Karpas-422 (cell line): ENCODE results near the gene SLC9C1. TPM values are rescaled to one million over a fixed set of nuclear protein-coding genes. Genes with fewer than 3 reads are reported as not detected.
A peak's percentile ranks its signal among the peaks of the same experiment; 100 is the strongest.

Experiments used
- DNase-seq: peaks from one replicate; pipeline ENCODE4 v3.0.0-alpha.2; 2015
- H2AFZ ChIP-seq: fragments of 200-600 bp; sonication (generic); 2 replicates; pipeline ENCODE4 v1.6.1; 2014; ENCODE audit warnings: antibody characterized with exemption, low read length, mixed read lengths
- H3K27ac ChIP-seq: fragments of 200-600 bp; sonication (generic); 2 replicates; pipeline ENCODE4 v1.5.1; 2014; ENCODE audit warnings: mild to moderate bottlenecking, low read length, moderate library complexity
- H3K27me3 ChIP-seq: fragments of 200-600 bp; sonication (generic); 2 replicates; pipeline ENCODE4 v1.6.1; 2014; ENCODE audit warnings: low read length, mixed read lengths
- H3K36me3 ChIP-seq: fragments of 200-600 bp; sonication (generic); 2 replicates; pipeline ENCODE4 v1.6.1; 2014; ENCODE audit warnings: low read length, mixed read lengths; ENCODE audit not compliant: insufficient read depth
- H3K4me1 ChIP-seq: fragments of 200-600 bp; sonication (generic); 2 replicates; pipeline ENCODE4 v1.6.1; 2014; ENCODE audit warnings: mild to moderate bottlenecking, low read length, mixed read lengths
- H3K4me2 ChIP-seq: fragments of 200-600 bp; sonication (generic); 2 replicates; pipeline ENCODE4 v1.6.1; 2014; ENCODE audit warnings: low read length, low read depth, mild to moderate bottlenecking; ENCODE audit not compliant: poor library complexity, severe bottlenecking
- H3K4me3 ChIP-seq: fragments of 200-600 bp; sonication (generic); 2 replicates; pipeline ENCODE4 v1.5.1; 2014; ENCODE audit warnings: mild to moderate bottlenecking, antibody characterized with exemption, low read length, mixed read lengths
- H3K79me2 ChIP-seq: fragments of 200-600 bp; sonication (generic); 2 replicates; pipeline ENCODE4 v1.6.1; 2014; ENCODE audit warnings: mild to moderate bottlenecking, low read length, mixed read lengths
- H3K9ac ChIP-seq: fragments of 200-600 bp; sonication (generic); 2 replicates; pipeline ENCODE4 v1.6.0; 2014; ENCODE audit warnings: low read length
- H3K9me2 ChIP-seq: fragments of 200-600 bp; sonication (generic), shearing (Covaris generic); replicated peaks from 2 replicates; pipeline ENCODE4 v1.6.0; 2014; ENCODE audit warnings: mild to moderate bottlenecking, low read length, moderate library complexity; ENCODE audit not compliant: insufficient read depth
- H3K9me3 ChIP-seq: fragments of 300-700, 200-600 bp; sonication (generic); 2 replicates; pipeline ENCODE4 v1.6.1; 2014; ENCODE audit warnings: low read length, mixed read lengths
- H4K20me1 ChIP-seq: fragments of 200-600 bp; sonication (generic); 2 replicates; pipeline ENCODE4 v1.6.1; 2014; ENCODE audit warnings: mild to moderate bottlenecking, antibody characterized with exemption, low read length, low read depth; ENCODE audit not compliant: insufficient read depth
- total RNA-seq: library from RNA; depleted of rRNA; stranded (reverse); fragments of >200 nt; shearing (Covaris generic); gene quantifications from 2 replicates; pipeline ENCODE4 v1.2.3, GENCODE V29; 2014; ENCODE audit warnings: low replicate concordance; rRNA removed

Gene SLC9C1
- total RNA-seq: 1.1 TPM in 1 of 2 replicates, not detected in the other

DNA sequence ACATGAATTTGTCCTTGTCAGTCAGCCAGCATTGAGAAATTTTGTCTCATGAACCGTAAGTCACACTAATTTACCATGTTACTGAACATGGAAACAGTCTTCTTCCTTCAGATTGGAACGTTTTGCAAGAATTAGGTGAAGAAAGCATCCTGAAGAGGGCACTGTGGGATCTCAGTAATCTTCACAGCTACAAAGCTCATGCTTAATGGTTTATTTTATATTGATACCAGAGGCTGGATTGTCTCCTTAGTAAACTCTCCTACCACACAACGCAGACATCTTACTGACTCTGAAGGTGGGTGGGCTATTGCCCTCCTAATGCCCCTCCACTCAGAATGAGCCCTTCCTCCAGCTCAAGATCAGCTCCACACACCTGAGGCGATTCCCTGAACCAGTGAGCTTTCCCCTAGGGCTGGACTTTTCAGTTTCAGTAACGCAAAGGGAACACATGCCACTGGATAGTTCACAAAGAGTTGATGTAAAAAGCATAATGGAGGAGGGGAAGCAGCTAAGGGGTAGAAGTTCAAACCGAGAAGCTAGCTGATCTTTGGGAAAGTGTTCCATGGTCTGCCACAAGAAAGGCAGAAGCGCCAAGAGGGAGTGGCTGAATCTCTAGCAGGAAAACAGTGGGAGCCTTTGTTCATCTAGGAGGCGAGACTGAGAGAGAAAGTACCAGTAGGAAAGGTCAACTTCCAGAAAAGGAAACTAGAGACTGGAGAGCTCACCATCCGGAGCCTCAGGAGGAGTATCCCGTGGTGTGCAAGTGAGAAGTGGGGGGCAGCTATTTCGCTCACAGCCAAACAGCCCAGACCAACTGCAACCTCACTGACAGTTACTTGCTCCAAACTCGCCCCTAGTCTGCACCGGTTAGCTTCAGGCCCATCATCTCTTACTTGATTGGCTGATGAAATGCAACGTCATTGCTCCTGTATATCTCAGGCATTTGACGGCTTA, at the start of gene SLC9C1:
TSS of gene SLC9C1 (minus strand) at position 849 of the 954 bp plus-strand sequence. CDS start 7,425 bp downstream, outside the sequence.
- Histone ChIP-seq H2AFZ (peak within 1 kb of the TSS; percentile 82), H3K9me2 (no peaks in the 10 kb centered on the region), H3K27ac (peak within 1 kb of the TSS; percentile 43), H3K4me1 (peaks cover 40% of the 10 kb centered on the region), H3K79me2 (no peaks in the 10 kb centered on the region), H3K27me3 (no peaks in the 10 kb centered on the region), H3K4me3 (peak within 1 kb of the TSS; percentile 68), H4K20me1 (no peaks in the 10 kb centered on the region), H3K9ac (peak within 1 kb of the TSS; percentile 61), H3K9me3 (no peaks in the 10 kb centered on the region), H3K36me3 (no peaks in the 10 kb centered on the region), H3K4me2 (peak within 1 kb of the TSS; percentile 76)
- peak; percentile 82 for DNase-seq

DNA sequence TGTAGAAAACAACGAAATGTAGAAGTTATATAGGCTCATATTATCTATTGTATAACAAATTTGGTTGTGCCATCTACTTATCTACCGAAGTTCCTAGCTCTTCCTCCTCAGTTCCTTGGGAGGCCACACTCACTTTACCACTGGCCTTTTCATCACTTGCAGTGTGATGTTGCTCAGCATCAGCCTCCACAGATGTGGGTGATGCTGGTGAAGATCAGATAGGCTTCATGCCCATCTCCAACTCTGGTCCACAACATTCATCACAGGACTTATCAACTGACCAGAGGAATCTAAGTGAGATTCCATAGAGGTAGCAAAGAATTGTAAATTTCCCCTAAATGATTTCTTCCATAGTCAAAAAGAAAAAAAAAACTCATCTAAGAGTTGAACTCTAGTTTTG, 47.4 kb upstream of the SLC9C1 start:
- no peaks in the 10 kb centered on the region for H3K79me2 ChIP-seq
- H3K36me3 ChIP-seq: no peaks in the 10 kb centered on the region
- no peaks in the 10 kb centered on the region for H3K9me2 ChIP-seq
- no peak overlapping the region for H3K27ac ChIP-seq
- no peak overlapping the region for H3K4me2 ChIP-seq
- H2AFZ ChIP-seq: no peak overlapping the region
- no peaks in the 10 kb centered on the region for H3K4me1 ChIP-seq
- no peak for DNase-seq
- H3K27me3 ChIP-seq: no peaks in the 10 kb centered on the region
- H3K4me3 ChIP-seq: no peak overlapping the region
- H3K9ac ChIP-seq: no peak overlapping the region
- no peaks in the 10 kb centered on the region for H3K9me3 ChIP-seq
- H4K20me1 ChIP-seq: no peaks in the 10 kb centered on the region

DNA sequence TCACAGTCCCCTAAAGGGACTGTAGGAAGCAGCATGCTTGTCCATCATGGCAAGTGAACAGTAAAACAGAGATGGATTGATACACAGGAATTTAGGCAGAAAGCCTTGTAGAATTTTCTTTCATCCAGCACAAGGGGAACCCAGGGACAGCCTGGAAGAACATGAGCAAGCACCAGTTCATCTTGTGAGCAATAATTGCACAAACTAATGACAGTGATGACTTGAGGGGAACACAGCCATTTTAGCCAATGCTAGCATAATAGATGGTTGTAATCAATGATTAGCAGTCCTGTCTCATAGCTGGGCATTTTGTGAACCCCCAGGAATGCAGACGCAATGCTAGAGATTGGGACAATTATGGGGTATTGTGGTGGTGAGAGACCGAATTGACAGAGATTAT, 45.6 kb upstream of the SLC9C1 start:
- Histone ChIP-seq H3K27me3 (no peaks in the 10 kb centered on the region), H3K9me2 (no peaks in the 10 kb centered on the region), H3K79me2 (no peaks in the 10 kb centered on the region), H3K4me1 (no peaks in the 10 kb centered on the region), H3K9me3 (no peaks in the 10 kb centered on the region), H3K27ac (no peak overlapping the region), H3K9ac (no peak overlapping the region), H2AFZ (no peak overlapping the region), H3K4me2 (no peak overlapping the region), H3K4me3 (no peak overlapping the region), H3K36me3 (no peaks in the 10 kb centered on the region), H4K20me1 (no peaks in the 10 kb centered on the region)
- DNase-seq: no peak

DNA sequence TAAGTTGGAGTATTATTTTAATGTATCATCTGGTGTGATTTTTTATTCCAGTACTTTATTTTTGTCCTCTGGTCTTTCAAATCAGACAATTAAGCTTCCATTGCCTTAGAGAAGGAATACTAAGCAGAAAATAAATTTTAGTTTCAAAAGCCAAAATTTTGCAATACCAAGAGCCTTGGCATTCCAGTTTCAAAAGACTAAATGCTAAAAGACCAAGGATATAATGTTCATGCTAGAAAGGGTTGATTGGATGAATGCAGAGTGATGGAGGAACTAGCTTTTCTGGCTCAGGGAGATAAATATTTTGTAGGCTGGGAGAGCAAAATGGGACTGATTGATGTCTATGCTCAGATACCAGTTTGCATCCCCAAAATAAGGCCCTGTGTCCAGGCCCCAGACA, 45.1 kb upstream of the SLC9C1 start:
- no peak overlapping the region for H3K9ac ChIP-seq
- DNase-seq: no peak

DNA sequence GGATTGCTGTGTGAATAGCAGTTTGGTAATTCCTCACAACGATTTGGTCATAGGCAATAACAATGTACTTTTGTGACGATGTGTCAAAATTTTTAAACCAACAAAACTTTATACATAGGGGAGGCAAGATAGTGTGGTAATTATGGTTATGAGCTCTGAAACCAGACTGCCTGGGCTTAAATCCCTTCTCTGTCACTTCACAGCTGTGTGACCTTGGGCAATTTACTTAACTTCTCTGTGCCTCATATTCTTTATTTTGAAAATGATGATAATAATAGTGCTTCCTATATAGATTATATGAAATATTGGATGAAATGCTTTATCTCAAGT, 44.7 kb upstream of the SLC9C1 start:
- Histone ChIP-seq H3K9me3 (no peaks in the 10 kb centered on the region), H3K36me3 (no peaks in the 10 kb centered on the region), H3K4me2 (no peak overlapping the region), H3K27ac (no peak overlapping the region), H3K4me1 (no peaks in the 10 kb centered on the region), H3K79me2 (no peaks in the 10 kb centered on the region), H3K9ac (no peak overlapping the region), H2AFZ (no peak overlapping the region), H4K20me1 (no peaks in the 10 kb centered on the region), H3K4me3 (no peak overlapping the region), H3K9me2 (no peaks in the 10 kb centered on the region), H3K27me3 (no peaks in the 10 kb centered on the region)
- DNase-seq: no peak

More for the DNA sequence above, 45.1 kb upstream of the SLC9C1 start:
- Histone ChIP-seq H3K79me2 (no peaks in the 10 kb centered on the region), H3K4me2 (no peak overlapping the region), H3K4me1 (no peaks in the 10 kb centered on the region), H3K27ac (no peak overlapping the region), H3K4me3 (no peak overlapping the region), H3K9me3 (no peaks in the 10 kb centered on the region), H2AFZ (no peak overlapping the region), H3K9me2 (no peaks in the 10 kb centered on the region), H3K27me3 (no peaks in the 10 kb centered on the region), H4K20me1 (no peaks in the 10 kb centered on the region), H3K36me3 (no peaks in the 10 kb centered on the region)

DNA sequence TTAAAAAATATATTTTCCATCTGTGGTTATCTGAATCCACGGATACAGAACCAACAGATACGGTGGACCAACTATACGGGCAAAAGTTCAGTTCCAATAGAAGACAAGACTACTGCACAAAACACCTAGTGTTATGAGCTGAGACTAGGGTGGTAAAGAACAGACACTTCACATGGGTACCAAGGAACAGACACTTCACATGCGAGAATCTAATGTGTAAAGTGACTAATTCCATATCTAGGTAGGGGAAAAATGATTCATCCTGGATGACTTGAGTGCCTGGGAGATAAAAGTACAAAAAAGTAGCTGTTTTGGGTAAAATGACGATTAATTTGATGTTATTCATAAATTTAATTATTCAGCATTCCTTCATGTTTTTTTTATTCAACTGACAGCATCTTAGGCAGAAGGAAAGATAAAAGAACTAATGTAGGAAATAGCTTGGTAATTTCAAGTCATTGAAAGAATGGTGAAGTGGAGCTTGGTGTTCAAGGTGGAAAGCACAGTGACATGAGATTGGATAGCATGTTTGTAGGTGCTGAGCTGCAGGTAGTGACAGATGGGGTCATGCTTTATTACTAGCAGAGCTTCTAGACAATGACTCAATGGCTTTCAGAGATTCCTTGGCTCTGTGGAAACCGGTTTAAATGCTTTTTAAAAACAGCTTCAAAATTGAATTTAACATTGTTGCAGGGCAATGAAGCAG, 44.2 kb upstream of the SLC9C1 start:
- H3K27ac ChIP-seq: no peak overlapping the region

DNA sequence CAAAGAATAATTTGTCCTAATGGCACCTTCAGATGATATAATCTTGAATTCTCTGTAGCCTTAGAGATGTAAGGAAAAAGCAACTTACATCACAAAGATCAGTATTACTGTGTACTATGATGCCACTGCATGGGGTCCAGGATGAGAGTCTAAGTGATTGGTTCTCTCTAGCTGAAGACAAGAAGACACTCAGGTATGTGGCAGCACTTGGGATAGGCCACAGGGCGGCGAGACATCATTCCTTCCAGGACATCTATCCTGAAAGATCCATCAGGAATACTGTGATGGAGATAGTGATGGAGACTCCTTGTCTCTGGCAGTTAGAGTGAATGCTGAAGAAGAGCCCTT, 41.4 kb upstream of the SLC9C1 start:
- Histone ChIP-seq H3K36me3 (no peaks in the 10 kb centered on the region), H4K20me1 (no peaks in the 10 kb centered on the region), H3K79me2 (no peaks in the 10 kb centered on the region), H3K9me2 (no peaks in the 10 kb centered on the region), H3K27me3 (no peaks in the 10 kb centered on the region), H3K4me3 (no peak overlapping the region), H3K4me1 (no peaks in the 10 kb centered on the region), H3K9me3 (no peaks in the 10 kb centered on the region), H3K9ac (no peak overlapping the region), H2AFZ (no peak overlapping the region), H3K4me2 (no peak overlapping the region), H3K27ac (no peak overlapping the region)
- no peak for DNase-seq

More for the DNA sequence above, 44.2 kb upstream of the SLC9C1 start:
- DNase-seq: no peak
- Histone ChIP-seq H3K9me2 (no peaks in the 10 kb centered on the region), H3K4me2 (no peak overlapping the region), H3K36me3 (no peaks in the 10 kb centered on the region), H3K9me3 (no peaks in the 10 kb centered on the region), H3K9ac (no peak overlapping the region), H3K4me3 (no peak overlapping the region), H4K20me1 (no peaks in the 10 kb centered on the region), H3K4me1 (no peaks in the 10 kb centered on the region), H3K27me3 (no peaks in the 10 kb centered on the region), H2AFZ (no peak overlapping the region), H3K79me2 (no peaks in the 10 kb centered on the region)

DNA sequence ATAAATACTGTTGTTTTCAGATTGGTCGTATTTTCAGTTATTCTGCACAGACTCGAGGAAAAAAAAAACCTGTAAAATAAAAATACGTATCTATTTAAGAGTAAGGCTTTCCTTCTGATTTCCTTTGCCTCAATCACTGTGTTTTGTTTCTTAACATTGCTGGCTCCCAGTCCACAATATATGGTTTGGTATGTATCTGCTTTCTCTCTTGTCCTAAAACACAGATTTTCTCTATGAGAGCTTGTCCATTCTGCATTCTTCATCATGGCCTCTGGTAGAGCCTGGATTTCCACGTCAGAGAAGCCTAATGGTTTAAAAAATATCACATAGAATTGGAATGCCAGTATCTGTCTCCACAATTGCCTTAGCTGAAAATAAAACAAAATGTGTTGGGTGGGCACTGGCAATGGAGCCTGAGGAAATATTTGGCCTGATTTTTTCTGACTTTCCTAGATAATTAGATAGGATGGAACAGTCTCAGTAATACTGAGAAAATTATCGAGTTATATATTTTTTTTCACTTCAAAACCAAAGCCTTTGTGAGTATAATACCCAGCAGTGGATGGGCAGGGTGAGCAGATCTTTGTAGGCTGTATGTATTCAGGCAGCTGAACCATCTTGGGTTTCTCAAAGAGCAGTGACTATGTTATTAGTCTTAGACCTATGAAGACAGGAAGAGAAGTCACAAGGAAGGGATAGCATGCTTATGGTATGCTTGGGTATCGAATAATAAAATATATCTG, 40.8 kb upstream of the SLC9C1 start:
- no peaks in the 10 kb centered on the region for H3K9me2 ChIP-seq
- no peak overlapping the region for H3K4me3 ChIP-seq
- H3K36me3 ChIP-seq: no peaks in the 10 kb centered on the region
- no peaks in the 10 kb centered on the region for H3K79me2 ChIP-seq
- DNase-seq: no peak
- no peak overlapping the region for H3K9ac ChIP-seq
- H3K9me3 ChIP-seq: no peaks in the 10 kb centered on the region
- H3K27ac ChIP-seq: no peak overlapping the region
- no peaks in the 10 kb centered on the region for H3K27me3 ChIP-seq
- H2AFZ ChIP-seq: no peak overlapping the region
- H4K20me1 ChIP-seq: no peaks in the 10 kb centered on the region
- H3K4me2 ChIP-seq: no peak overlapping the region
- H3K4me1 ChIP-seq: no peaks in the 10 kb centered on the region
